ENCODE measurements around the gene INAFM2. TPM values are rescaled to one million over a fixed set of nuclear protein-coding genes. Genes with fewer than 3 reads are reported as not detected.

Gene INAFM2
- total RNA-seq, 1 donor from 2014 or later, result 18.2 TPM

- Mint-ChIP-seq H3K36me3 (peaks cover 5% of the 10 kb centered on the region), H3K4me1 (peaks cover 26% of the 10 kb centered on the region), H3K9me3 (peaks cover 19% of the 10 kb centered on the region), H3K27me3 (ENCODE audit: insufficient read depth, low read depth) (peaks cover 27% of the 10 kb centered on the region), H3K4me3 (no peak overlapping the region), H3K27ac (peak overlapping the region; percentile 87)
- Histone ChIP-seq H3K4me2 (no peak overlapping the region), H3F3A (ENCODE audit: low read depth) (no peaks in the 10 kb centered on the region), H2AFZ (replicated peaks) (peak overlapping the region; percentile 22), H3K4me3 (no peak overlapping the region), H4K20me1 (ENCODE audit: low read depth) (no peaks in the 10 kb centered on the region), H3K9me3 (ENCODE audit: low read depth) (peaks cover 5% of the 10 kb centered on the region), H3K9ac (no peak overlapping the region), H3K36me3 (no peaks in the 10 kb centered on the region), H3K4me1 (peaks cover 13% of the 10 kb centered on the region), H3K27ac (no peak overlapping the region), H3K27me3 (no peaks in the 10 kb centered on the region), H3K79me2 (ENCODE audit: low read depth) (no peaks in the 10 kb centered on the region)
- no peak for DNase-seq (ENCODE audit: low spot score)
- TF ChIP-seq CTCF (IDR thresholded peaks at IDR 0.05) (no peak), EZH2phosphoT487 (IDR thresholded peaks at IDR 0.05) (no peak), EZH2 (IDR thresholded peaks at IDR 0.05) (no peak)
These were observed 21.1 kb upstream of the INAFM2 start for GRCh38 chr15:40302288-40302886.

- Histone ChIP-seq H3K4me2 (no peak overlapping the region), H3F3A (ENCODE audit: low read depth) (no peaks in the 10 kb centered on the region), H3K4me3 (no peak overlapping the region), H3K36me3 (no peaks in the 10 kb centered on the region), H4K20me1 (ENCODE audit: low read depth) (no peaks in the 10 kb centered on the region), H3K4me1 (peaks cover 14% of the 10 kb centered on the region), H3K27ac (no peak overlapping the region), H3K27me3 (no peaks in the 10 kb centered on the region), H3K79me2 (ENCODE audit: low read depth) (no peaks in the 10 kb centered on the region), H3K9ac (no peak overlapping the region), H3K9me3 (ENCODE audit: low read depth) (peaks cover 5% of the 10 kb centered on the region), H2AFZ (replicated peaks) (no peak overlapping the region)
- Mint-ChIP-seq H3K36me3 (peaks cover 5% of the 10 kb centered on the region), H3K27me3 (ENCODE audit: insufficient read depth, low read depth) (peaks cover 27% of the 10 kb centered on the region), H3K4me3 (no peak overlapping the region), H3K9me3 (peaks cover 19% of the 10 kb centered on the region), H3K4me1 (peaks cover 20% of the 10 kb centered on the region), H3K27ac (no peak overlapping the region)
- no peak for DNase-seq (ENCODE audit: low spot score)
- no peak for TF ChIP-seq EZH2 (IDR thresholded peaks at IDR 0.05)
- no peak for TF ChIP-seq EZH2phosphoT487 (IDR thresholded peaks at IDR 0.05)
- TF ChIP-seq CTCF (IDR thresholded peaks at IDR 0.05), result no peak
These were observed 20.5 kb upstream of the INAFM2 start for GRCh38 chr15:40302981-40303380.

GRCh38 chr15:40303576-40303975 lies 19.9 kb upstream of the INAFM2 start:
- DNase-seq (ENCODE audit: low spot score), result no peak
- peaks cover 19% of the 10 kb centered on the region for H3K9me3 Mint-ChIP-seq
- Histone ChIP-seq H3K4me1 (peaks cover 14% of the 10 kb centered on the region), H3K79me2 (ENCODE audit: low read depth) (no peaks in the 10 kb centered on the region), H3K9me3 (ENCODE audit: low read depth) (peaks cover 5% of the 10 kb centered on the region), H4K20me1 (ENCODE audit: low read depth) (no peaks in the 10 kb centered on the region), H3K27ac (no peak overlapping the region), H3K4me3 (no peak overlapping the region), H3F3A (ENCODE audit: low read depth) (no peaks in the 10 kb centered on the region), H2AFZ (replicated peaks) (no peak overlapping the region), H3K27me3 (no peaks in the 10 kb centered on the region), H3K36me3 (no peaks in the 10 kb centered on the region), H3K9ac (no peak overlapping the region), H3K4me2 (no peak overlapping the region)
- TF ChIP-seq CTCF (IDR thresholded peaks at IDR 0.05), result no peak
- no peak for TF ChIP-seq EZH2phosphoT487 (IDR thresholded peaks at IDR 0.05)
- no peak for TF ChIP-seq EZH2 (IDR thresholded peaks at IDR 0.05)
- peaks cover 5% of the 10 kb centered on the region for H3K36me3 Mint-ChIP-seq
- H3K4me1 Mint-ChIP-seq, result peaks cover 22% of the 10 kb centered on the region
- peaks cover 27% of the 10 kb centered on the region for H3K27me3 Mint-ChIP-seq (ENCODE audit: insufficient read depth, low read depth)
- H3K4me3 Mint-ChIP-seq, result no peak overlapping the region
- no peak overlapping the region for H3K27ac Mint-ChIP-seq
